GM20000 (cell line): Measurements from ENCODE around the gene KCNC4.

Source experiments
- DNase-seq: peaks from one replicate; pipeline ENCODE4 v3.0.0; 2012; ENCODE audit warnings: low spot score
- TF ChIP-seq, protein P1 (sequence below): IDR thresholded peaks from 2 replicates; pipeline ENCODE4 v1.5.1; 2012; ENCODE audit warnings: mild to moderate bottlenecking, control low read depth; ENCODE audit errors: extremely low read depth, missing control alignments

KCNC4 gene

DNA sequence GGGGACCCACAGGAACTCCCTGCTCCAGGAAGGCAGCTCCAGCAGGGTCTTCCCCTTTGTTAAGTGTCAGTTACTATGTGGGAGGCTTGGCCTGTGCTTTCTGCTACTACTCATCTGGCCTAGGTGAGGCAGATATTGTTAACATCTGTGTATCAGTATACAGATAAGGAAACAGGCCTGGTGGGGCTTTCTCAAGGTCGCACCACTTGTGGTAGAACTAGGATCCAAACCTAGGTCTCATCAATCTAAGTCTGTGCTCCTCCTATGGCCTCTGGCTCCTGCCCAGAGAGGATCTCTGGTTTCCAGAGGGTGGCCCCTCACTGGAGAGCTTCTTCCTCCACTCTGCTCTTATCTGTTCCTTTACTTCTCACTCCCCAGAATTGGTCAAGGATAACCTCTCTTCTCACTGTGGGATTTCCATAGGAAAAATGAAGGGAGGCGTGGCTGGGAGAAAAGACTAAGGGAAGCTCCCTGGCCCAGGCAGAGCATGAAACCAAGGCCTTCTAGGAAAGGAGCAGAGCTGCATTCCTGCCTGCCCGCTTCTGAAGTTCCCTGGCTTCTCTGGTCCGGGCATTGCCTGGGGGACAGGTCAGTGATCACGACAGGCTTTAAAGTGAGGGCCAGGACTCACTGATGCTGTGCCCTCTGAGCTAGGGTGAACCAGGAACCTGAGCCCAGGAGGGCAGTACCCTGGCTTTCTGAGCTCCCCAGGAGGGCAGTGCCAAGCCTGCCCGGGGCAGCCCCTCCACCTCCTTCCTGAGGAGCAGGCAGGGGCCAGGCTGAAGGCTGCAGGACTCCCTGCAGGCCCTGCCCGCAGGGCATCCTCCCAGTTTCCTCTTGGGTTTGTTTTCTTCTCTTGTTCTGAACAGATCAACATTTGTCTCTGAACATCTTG, 5.8 kb downstream of the KCNC4 start:
- no peak for DNase-seq
- TF ChIP-seq, protein P1, sequence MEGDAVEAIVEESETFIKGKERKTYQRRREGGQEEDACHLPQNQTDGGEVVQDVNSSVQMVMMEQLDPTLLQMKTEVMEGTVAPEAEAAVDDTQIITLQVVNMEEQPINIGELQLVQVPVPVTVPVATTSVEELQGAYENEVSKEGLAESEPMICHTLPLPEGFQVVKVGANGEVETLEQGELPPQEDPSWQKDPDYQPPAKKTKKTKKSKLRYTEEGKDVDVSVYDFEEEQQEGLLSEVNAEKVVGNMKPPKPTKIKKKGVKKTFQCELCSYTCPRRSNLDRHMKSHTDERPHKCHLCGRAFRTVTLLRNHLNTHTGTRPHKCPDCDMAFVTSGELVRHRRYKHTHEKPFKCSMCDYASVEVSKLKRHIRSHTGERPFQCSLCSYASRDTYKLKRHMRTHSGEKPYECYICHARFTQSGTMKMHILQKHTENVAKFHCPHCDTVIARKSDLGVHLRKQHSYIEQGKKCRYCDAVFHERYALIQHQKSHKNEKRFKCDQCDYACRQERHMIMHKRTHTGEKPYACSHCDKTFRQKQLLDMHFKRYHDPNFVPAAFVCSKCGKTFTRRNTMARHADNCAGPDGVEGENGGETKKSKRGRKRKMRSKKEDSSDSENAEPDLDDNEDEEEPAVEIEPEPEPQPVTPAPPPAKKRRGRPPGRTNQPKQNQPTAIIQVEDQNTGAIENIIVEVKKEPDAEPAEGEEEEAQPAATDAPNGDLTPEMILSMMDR = no peak

GRCh38 chr1:110216844-110217444, 6.8 kb downstream of the KCNC4 start:
- TF ChIP-seq, protein P1 = no peak
- no peak for DNase-seq

DNA sequence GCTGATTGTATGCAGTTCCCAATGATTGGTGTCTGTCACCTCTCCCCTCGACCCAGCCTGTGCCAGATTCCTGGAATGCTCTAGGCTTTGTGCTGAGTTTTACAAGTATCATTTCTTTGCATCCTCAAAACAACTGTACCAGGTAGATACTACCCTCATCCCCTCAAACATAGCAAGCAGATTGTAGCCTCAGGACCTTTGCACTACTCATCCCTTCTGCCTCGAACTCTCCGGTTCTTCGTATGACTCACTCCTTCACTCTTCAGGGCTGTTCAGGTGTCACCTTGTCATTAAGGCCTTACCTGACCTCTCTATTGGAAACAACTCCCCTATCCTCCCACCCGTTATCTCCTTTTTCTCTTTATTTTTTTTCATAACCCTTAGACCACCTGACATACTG, 8.0 kb downstream of the KCNC4 start:
- DNase-seq = no peak
- TF ChIP-seq, protein P1 = no peak

DNA sequence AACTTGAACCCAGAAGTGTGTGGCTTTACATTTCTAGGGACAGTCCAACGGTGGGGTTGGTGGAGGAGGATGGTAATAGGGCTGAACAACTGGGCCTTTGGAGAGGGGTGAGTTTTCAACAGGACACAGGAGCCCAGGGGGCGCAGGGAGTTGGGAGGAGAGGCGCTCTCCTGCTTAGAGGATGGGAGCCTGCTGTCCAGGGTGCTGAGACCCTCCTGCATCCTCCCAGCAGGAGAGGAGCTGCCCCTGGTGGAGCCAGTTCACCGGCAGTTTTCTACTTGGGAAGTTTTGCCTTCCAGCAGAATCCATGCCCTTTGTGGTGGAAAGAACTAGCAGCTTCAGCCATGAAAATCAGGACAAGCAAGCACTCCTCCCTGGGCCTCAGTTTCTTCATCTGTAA, 8.6 kb downstream of the KCNC4 start:
- TF ChIP-seq, protein P1 = no peak
- DNase-seq = no peak

DNA sequence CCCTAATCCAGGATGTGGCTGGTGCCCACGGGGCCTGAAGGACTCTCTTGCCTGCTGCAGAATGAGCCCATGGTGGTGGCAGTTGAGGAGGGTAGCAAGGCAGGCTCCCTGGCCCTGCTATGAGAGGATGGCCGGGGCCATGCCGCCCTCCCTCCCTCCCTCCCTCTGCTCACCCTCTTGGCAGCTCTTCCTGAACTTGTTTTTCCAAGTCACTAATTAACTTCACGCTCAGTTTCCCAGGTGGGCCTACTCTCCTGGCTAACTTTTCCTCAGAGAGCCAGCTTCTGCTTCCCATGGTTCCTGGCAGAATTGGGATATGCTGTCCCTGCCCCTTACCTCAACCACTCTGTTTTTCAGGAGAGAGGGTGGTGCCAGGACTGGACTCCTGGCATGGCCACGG, 10.2 kb downstream of the KCNC4 start:
- no peak for DNase-seq
- TF ChIP-seq, protein P1 = no peak

DNA sequence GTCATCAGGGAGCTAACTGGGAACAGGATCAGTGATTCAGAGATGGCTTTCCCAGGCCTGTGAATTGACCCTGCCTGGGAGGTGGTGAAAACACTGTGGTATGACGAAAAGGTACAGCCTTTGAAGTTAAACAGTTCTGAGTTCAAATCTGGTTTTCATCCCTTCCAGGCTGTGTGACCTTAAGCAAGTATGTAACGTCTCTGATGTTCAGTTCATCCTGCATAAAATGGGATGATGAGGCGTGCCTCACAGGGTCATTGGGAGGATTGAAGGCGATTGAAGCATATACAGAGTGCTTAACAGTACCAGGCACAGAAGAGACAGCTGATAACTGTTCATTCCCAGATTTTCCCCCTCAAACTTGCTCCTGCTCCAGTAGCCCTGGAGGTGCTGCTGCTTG, 11.0 kb downstream of the KCNC4 start:
- no peak for DNase-seq
- TF ChIP-seq, protein P1 = no peak

GRCh38 chr1:110223127-110223526, 13.0 kb downstream of the KCNC4 start:
- DNase-seq = no peak
- TF ChIP-seq, protein P1 = no peak
